Tibial artery (tissue), 4 donors: Measurements from ENCODE around the gene BTRC.
A peak's percentile ranks its signal among the peaks of the same experiment; 100 is the strongest.

Experiments
- DNase-seq, 2 donors: peaks; one replicate each; pipeline ENCODE4 v3.0.0-alpha.2; 2019
- H3K27ac ChIP-seq, 2 donors: fragments of 200-600 bp; sonication (generic) in 1 of 2; 1 replicate in 1 of 2; 2 replicates in 1 of 2; pipeline ENCODE4 v1.5.1; 2018 to 2019; ENCODE audit warnings: mild to moderate bottlenecking in 1 of 2
- H3K27me3 ChIP-seq, 2 donors: fragments of 200-600 bp; sonication (generic) in 1 of 2; one replicate each; pipeline versions ENCODE4 v1.5.1 to v1.6.0; 2016 to 2019
- H3K36me3 ChIP-seq, 3 donors: fragments of 200-600 bp; sonication (generic) in 2 of 3; one replicate each; pipeline ENCODE4 v1.5.1; 2016 to 2019; ENCODE audit warnings: mild to moderate bottlenecking in 2 of 3
- H3K4me1 ChIP-seq, 4 donors: fragments of 200-600 bp; sonication (generic) in 2 of 4; 1 replicate in 3 of 4; 2 replicates in 1 of 4; pipeline ENCODE4 v1.5.1; 2016 to 2019
- H3K4me3 ChIP-seq, 2 donors: fragments of 200-600 bp; sonication (generic) in 1 of 2; 1 replicate in 1 of 2; 2 replicates in 1 of 2; pipeline ENCODE4 v1.5.1; 2018 to 2019; ENCODE audit warnings: mild to moderate bottlenecking in 2 of 2
- H3K9me3 ChIP-seq, 3 donors: fragments of 200-600 bp; sonication (generic) in 1 of 3; one replicate each; pipeline ENCODE4 v1.5.1; 2016 to 2019
- intact Hi-C: fragments of 100-400 bp; cut with DNase I; formaldehyde crosslinking; loops from one replicate; pipeline ENCODE4 v1.15.0; 2023; ENCODE audit warnings: low total_unique reads
- TF ChIP-seq, protein P1 (sequence below), 2 experiments: fragments of 200-600 bp in 1 of 2; fragments of 450-650 bp in 1 of 2; IDR thresholded peaks; one replicate each; pipeline ENCODE4 v1.5.1; 2017 to 2019; ENCODE audit warnings: antibody characterized with exemption in 2 of 2, mild to moderate bottlenecking in 1 of 2, moderate library complexity in 1 of 2

Gene BTRC

DNA sequence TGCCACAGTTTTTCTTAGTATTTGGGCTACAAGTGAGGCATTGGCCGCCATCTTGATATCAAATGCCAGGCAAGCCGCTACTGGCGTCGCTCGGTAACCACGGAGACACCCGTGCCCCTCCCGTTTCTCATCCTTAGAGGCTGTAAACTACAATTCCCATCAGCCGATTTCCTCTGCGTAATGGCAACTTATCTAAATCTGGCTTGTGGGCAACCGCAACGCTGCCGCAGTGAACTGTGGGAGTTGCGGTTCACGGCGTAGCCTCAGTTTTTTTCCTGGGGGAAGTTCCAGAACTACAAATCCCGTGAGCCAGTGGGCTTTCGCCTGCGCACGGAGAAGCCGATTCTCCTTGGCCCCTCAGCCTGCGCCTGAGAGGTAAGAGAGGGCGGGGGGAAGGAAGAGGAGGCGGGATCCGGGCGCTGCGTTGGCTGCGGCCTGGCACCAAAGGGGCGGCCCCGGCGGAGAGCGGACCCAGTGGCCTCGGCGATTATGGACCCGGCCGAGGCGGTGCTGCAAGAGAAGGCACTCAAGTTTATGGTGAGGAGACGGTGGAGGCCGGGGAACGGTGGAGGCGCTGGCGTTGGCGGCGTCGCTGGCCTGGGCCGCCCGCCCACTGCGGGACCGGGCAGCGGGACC, at the start of gene BTRC:
BTRC (plus strand) TSS at position 474 of the 636 bp plus-strand sequence; CDS start at position 490, 16 bp downstream.
- peak; percentile 96 to 99 for DNase-seq
- intact Hi-C loops: no loop called here
- peaks cover 0 to 22% (median 10%) of the 10 kb centered on the region in 4 donors for H3K4me1 ChIP-seq
- peak within 1 kb of the TSS; percentile 88 to 94 for H3K27ac ChIP-seq
- H3K36me3 ChIP-seq: no peaks in the 10 kb centered on the region
- H3K4me3 ChIP-seq: peak within 1 kb of the TSS; percentile 87 to 97
- no peaks in the 10 kb centered on the region for H3K9me3 ChIP-seq
- TF ChIP-seq, protein P1, sequence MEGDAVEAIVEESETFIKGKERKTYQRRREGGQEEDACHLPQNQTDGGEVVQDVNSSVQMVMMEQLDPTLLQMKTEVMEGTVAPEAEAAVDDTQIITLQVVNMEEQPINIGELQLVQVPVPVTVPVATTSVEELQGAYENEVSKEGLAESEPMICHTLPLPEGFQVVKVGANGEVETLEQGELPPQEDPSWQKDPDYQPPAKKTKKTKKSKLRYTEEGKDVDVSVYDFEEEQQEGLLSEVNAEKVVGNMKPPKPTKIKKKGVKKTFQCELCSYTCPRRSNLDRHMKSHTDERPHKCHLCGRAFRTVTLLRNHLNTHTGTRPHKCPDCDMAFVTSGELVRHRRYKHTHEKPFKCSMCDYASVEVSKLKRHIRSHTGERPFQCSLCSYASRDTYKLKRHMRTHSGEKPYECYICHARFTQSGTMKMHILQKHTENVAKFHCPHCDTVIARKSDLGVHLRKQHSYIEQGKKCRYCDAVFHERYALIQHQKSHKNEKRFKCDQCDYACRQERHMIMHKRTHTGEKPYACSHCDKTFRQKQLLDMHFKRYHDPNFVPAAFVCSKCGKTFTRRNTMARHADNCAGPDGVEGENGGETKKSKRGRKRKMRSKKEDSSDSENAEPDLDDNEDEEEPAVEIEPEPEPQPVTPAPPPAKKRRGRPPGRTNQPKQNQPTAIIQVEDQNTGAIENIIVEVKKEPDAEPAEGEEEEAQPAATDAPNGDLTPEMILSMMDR (IDR thresholded peaks at IDR 0.05): no peak
- peaks cover 0 to 11% of the 10 kb centered on the region in 2 donors for H3K27me3 ChIP-seq

DNA sequence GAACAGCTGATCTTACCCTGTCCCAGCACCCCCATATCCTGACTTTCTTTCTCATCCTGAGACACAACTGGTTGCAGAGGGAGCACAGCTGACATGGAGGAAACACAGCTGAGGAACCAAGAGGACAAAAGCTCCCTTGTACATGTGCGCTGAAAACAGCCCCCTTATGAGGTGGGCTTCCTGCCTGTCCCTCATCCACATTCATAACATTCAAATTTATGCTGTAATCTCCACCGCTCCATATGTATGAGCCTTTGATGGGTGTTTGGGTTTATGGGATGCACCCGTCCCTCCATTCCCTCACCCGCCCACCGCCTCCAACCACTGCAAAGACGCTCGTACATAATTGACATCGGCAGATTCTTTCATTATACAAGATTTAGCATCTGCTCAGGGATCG, 49.6 kb upstream of the BTRC start:
- Histone ChIP-seq H3K36me3 (no peaks in the 10 kb centered on the region), H3K9me3 (no peaks in the 10 kb centered on the region), H3K27me3 (peaks cover 0 to 71% of the 10 kb centered on the region in 2 donors), H3K4me1 (no peaks in the 10 kb centered on the region), H3K27ac (no peak overlapping the region), H3K4me3 (no peak overlapping the region)
- no peak for DNase-seq
- TF ChIP-seq, protein P1 (IDR thresholded peaks at IDR 0.05): no peak
- intact Hi-C loops: loop anchor here (10.0 kb wide), 1 partner anchor 140 kb away; no protein-coding TSS in a partner anchor

DNA sequence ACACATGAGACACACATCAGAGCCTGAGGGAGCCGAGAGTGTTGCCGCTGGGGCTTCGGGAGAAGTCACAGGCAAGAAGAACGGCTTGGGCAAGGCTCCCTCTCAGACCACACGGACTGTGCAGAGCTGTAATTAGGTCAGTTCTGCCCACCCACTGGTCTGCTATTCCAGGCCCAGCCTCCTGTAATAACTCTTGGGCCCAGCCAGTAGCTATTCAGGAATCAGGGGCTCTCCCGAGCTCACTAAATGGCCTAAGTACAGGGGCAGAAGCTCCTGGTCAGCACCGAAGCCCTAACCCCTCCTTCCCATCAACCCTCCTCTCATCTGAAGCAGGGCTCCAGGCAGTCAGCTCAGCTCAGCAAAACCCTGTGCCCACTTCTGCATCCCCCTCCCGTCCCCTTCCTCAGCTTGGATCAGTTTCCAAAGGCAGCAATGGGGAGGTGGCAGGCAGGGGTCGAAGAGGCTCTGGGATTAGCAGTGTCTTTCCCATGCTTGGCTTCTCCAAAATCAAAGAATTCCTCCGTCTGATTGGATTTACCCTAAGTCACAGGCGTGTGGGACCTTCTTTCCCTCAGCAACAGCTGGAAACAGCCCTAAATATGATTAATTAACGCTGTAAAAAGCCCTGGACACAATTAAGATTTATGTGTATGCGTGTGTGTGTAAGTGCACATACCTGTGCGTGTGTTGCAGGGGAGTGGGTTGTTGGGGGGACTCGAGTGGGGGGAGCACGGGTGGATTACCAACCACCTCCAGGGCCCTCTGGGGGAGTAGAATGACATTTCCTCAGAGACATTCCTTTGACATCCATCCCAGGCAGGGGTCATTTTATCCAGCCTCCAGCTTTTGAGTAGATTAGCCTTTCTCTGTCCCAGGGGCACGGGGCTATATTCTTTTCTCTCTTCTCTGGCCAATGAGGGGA, 48.4 kb upstream of the BTRC start:
- TF ChIP-seq, protein P1 (IDR thresholded peaks at IDR 0.05): no peak
- H3K36me3 ChIP-seq: no peaks in the 10 kb centered on the region
- H3K4me3 ChIP-seq: no peak overlapping the region
- no peak for DNase-seq
- peaks cover 0 to 4% (median 2%) of the 10 kb centered on the region in 4 donors for H3K4me1 ChIP-seq
- intact Hi-C loops: loop anchor here (10.0 kb wide), 1 partner anchor 139 kb away; no protein-coding TSS in a partner anchor
- H3K27me3 ChIP-seq: peaks cover 0 to 80% of the 10 kb centered on the region in 2 donors
- H3K27ac ChIP-seq: no peak overlapping the region
- no peaks in the 10 kb centered on the region for H3K9me3 ChIP-seq

DNA sequence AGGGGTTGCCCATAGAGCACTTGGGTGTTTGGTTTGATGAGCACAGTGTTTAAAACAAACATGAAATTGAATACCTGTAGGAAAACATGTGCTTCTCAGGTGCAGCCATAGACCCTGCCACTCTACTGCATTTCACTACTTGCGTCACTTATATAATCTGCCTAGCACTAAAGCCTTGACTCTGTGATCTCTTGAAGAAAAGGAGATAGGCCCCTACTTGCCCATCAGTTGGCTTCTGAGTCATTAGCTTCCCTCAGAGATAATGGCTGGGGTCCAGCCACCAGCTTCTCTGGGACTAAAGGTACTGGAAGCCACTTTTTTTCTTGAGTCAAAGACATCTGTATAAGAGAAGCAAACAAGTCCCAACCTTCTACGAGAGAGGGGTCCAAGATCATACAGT, 45.9 kb upstream of the BTRC start:
- intact Hi-C loops: loop anchor here (10.0 kb wide), 1 partner anchor 137 kb away; no protein-coding TSS in a partner anchor
- no peaks in the 10 kb centered on the region for H3K36me3 ChIP-seq
- no peak overlapping the region for H3K27ac ChIP-seq
- H3K9me3 ChIP-seq: no peaks in the 10 kb centered on the region
- peaks cover 0 to 91% of the 10 kb centered on the region in 2 donors for H3K27me3 ChIP-seq
- DNase-seq: no peak
- TF ChIP-seq, protein P1 (IDR thresholded peaks at IDR 0.05): no peak
- peaks cover 0 to 15% (median 6%) of the 10 kb centered on the region in 4 donors for H3K4me1 ChIP-seq
- no peak overlapping the region for H3K4me3 ChIP-seq

DNA sequence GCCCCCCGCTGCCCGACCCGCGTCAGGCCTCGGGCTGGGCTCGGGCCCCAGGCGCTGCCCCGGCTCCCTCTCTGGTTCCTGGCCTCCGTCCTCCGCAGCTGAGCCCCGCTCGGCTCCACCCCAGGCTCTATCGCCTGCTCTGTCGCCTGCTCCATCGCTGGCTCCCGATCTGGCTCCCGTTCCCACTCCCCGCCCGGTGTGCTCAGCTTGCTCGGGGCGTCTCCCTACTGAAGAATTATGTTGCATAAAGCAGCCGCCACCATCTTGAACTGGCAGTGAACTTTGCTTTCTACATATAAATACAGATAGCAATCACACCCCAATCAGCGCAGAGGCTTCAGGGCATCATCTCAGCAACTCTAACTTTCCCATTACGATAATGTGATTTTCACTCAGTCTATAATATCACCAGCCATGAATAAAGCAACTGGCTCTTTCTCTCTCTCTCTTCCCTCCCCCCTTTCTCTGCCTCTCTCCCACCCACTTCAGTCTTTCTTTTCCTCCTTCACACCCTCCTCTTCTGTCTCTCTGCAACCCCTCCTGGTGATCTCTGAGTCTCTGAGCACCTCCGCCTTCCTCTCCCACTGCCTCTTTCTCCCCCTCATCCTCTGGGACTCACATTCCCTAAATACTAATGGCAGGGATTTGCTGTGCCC, 43.3 kb upstream of the BTRC start:
- DNase-seq: no peak
- H3K27ac ChIP-seq: no peak overlapping the region
- peaks cover 0 to 15% (median 6%) of the 10 kb centered on the region in 4 donors for H3K4me1 ChIP-seq
- H3K36me3 ChIP-seq: no peaks in the 10 kb centered on the region
- peak overlapping the region in 1 of 2 donors; percentile 12 for H3K4me3 ChIP-seq
- TF ChIP-seq, protein P1 (IDR thresholded peaks at IDR 0.05): no peak
- intact Hi-C loops: no loop called here
- peaks cover 0 to 80% of the 10 kb centered on the region in 2 donors for H3K27me3 ChIP-seq
- H3K9me3 ChIP-seq: no peaks in the 10 kb centered on the region
